ENCODE data around the gene ZBTB8OS.

Gene ZBTB8OS

DNA sequence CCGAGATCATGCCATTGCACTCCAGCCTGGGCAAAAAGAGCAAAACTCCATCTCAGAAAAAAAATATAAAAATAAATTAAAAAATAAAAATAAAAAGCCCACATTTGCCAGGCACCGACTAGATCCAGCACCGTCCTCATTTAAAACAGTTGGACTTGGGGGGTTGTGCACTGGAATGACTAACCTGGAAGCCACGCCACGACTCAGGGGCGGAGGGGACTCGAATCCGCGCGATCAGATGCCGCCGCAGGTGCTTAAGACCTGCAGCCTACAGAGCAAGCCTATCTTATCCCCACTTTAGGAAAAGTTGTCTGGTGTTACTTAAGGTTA, 38.5 kb downstream of the ZBTB8OS start:
- no peak for DNase-seq (ENCODE audit: low read depth)

DNA sequence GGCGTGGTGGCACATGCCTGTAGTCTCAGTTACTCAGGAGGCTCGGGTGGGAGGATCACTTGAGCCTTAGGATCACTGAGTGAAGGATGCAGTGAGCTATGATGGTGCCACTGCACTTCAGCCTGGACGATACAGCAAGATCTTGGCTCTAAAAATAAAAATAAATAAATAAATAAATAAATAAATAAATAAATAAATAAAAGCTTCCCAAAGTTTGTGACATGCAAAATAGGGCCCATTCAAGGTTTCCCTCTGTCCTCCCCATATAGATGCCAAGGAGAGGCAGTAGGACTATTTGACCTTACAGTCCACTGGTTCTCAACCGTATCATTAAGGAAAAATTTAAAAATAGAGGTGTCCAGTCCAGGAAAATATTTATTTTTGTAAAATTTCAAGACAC, 41.2 kb downstream of the ZBTB8OS start:
- DNase-seq (ENCODE audit: low read depth), result no peak

GRCh38 chr1:32606565-32607371, 43.6 kb downstream of the ZBTB8OS start:
- DNase-seq (ENCODE audit: low read depth), result no peak

- no peak for DNase-seq (ENCODE audit: low read depth)
Observed at GRCh38 chr1:32605711-32606424, 44.5 kb downstream of the ZBTB8OS start.

DNA sequence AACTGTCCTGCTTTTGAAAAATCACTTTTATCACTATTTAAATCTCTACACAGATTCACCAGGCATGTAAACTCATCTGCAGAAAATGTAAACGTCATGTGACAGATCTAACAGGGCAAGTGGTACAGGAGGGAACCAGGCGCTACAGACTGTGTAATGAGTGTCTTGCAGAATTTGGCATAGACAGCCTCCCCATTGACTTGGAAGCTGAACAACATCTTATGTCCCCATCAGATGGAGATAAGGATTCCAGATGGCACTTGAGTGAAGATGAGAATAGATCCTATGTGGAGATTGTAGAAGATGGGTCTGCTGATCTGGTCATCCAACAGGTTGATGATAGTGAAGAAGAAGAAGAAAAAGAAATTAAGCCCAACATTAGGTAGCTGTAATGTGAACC, 50.3 kb downstream of the ZBTB8OS start:
- no peak for DNase-seq (ENCODE audit: low read depth)

DNA sequence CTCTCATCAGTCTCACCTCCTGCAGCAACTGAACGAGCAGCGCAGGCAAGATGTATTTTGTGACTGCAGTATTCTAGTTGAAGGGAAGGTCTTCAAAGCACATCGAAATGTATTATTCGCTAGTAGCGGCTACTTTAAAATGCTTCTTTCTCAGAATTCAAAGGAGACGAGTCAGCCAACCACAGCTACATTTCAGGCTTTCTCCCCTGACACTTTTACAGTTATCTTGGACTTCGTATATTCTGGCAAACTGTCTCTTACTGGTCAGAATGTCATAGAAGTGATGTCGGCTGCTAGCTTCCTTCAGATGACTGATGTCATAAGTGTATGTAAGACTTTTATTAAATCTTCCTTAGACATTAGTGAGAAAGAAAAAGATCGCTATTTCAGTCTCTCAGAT, 57.4 kb downstream of the ZBTB8OS start:
- DNase-seq (ENCODE audit: low read depth), result no peak

- no peak for DNase-seq (ENCODE audit: low read depth)
Observed at GRCh38 chr1:32580348-32581017, 69.9 kb downstream of the ZBTB8OS start.
